Measurements from ENCODE around the gene RARG. TPM values are rescaled to one million over a fixed set of nuclear protein-coding genes. Genes with fewer than 3 reads are reported as not detected.

RARG gene
- total and polyA plus RNA-seq, 2 of the 8 experiments (the other 6 are each of a cell fraction or from before 2014, with no cell fraction given): 68.6 to 68.9 TPM

GRCh38 chr12:53215497-53215896 lies 16.5 kb downstream of the RARG start (continued):
- no peak for TF ChIP-seq ATF2 (IDR thresholded peaks at IDR 0.05; ENCODE audit: low read length)
- TF ChIP-seq PHF8 (conservative IDR thresholded peaks at IDR 0.05; ENCODE audit: low read depth, low read length): no peak
- no peak for TF ChIP-seq BACH1 (IDR thresholded peaks at IDR 0.05; ENCODE audit: low read length)
- TF ChIP-seq, protein P1, sequence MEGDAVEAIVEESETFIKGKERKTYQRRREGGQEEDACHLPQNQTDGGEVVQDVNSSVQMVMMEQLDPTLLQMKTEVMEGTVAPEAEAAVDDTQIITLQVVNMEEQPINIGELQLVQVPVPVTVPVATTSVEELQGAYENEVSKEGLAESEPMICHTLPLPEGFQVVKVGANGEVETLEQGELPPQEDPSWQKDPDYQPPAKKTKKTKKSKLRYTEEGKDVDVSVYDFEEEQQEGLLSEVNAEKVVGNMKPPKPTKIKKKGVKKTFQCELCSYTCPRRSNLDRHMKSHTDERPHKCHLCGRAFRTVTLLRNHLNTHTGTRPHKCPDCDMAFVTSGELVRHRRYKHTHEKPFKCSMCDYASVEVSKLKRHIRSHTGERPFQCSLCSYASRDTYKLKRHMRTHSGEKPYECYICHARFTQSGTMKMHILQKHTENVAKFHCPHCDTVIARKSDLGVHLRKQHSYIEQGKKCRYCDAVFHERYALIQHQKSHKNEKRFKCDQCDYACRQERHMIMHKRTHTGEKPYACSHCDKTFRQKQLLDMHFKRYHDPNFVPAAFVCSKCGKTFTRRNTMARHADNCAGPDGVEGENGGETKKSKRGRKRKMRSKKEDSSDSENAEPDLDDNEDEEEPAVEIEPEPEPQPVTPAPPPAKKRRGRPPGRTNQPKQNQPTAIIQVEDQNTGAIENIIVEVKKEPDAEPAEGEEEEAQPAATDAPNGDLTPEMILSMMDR (IDR thresholded peaks at IDR 0.05; ENCODE audit: control extremely low read depth in 1 of 3, insufficient read depth in 1 of 3, low read depth in 1 of 3, low read length in 3 of 3): no peak
- TF ChIP-seq TAF1 (IDR thresholded peaks at IDR 0.05; ENCODE audit: low read depth, low read length): no peak
